ENCODE results near the gene ALX1.

Gene ALX1

DNA sequence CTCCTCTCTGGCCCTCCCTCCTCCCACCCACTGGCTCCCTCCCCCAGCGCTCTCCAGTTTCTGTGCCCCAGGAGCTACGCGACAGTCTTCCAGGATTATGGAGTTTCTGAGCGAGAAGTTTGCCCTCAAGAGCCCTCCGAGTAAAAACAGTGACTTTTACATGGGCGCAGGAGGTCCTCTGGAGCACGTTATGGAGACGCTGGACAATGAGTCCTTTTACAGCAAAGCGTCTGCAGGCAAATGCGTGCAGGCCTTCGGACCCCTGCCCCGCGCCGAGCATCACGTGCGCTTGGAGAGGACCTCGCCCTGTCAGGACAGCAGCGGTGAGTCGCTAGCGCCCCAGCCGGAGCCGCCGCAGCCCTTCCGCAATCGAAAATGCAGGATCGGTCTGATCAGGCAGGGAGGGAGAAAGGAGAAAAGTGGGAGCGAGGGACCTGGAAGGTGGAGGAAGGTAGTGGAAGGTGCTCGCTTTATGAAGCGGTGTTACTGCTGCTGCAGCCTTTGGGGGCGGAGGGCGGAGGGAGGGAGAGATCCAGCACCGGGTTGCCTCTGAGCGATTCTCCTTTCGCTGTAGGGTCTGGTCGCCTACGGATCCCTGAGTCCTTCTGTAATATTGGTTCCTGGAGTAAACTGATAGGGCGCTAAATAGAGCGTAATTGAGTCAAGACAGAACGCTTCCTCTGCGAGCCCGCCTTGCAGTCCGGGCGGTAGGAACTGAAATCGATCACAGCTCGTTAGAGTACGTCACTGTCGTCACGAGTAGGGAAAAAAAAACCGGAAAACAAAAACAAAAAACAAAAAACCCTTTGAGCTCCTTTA is at the start of gene ALX1:
TSS of gene ALX1 (plus strand) at position 56 of the 819 bp plus-strand sequence. CDS start at position 98, 42 bp downstream.
- no peak for DNase-seq (ENCODE audit: low read depth)

DNA sequence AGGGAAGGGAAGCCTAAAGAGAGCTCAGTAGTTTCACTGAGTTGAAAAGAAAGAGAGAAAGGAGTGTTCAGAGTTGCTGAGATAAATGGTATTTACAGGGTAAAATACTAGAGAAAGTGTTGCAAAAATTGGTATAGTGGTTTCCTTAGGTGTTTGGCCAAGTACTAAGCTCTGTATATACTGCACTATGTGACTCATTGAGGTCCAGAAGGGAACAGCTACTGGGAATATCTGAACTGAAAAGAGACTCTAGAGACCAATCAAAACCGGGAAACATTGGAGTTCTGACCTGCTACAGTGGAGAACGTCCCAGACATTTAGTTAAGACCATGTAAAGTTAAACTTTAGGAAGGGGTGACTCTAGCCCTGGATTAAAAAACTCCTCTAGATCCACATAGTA is 42.7 kb upstream of the ALX1 start:
- DNase-seq (ENCODE audit: low read depth), result no peak

DNA sequence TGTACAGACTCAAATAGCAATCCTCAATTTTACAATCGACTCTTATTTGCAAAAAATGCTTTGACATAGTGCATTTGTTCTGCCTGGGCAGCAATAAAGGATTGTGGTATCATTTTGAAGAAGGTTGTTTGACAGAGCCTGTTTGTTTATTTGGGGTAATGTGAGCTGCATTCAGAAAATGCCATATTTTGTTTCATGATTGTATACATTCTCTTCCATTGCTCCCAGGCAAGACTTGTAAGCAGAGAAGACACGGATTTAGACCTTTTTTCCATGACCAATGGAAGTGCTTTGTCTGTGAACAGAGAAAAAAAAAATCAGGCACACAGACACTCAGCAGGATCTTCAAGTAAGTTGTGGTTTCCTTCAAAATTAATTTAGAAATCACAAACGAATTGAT is 35.5 kb upstream of the ALX1 start:
- no peak for DNase-seq (ENCODE audit: low read depth)

DNA sequence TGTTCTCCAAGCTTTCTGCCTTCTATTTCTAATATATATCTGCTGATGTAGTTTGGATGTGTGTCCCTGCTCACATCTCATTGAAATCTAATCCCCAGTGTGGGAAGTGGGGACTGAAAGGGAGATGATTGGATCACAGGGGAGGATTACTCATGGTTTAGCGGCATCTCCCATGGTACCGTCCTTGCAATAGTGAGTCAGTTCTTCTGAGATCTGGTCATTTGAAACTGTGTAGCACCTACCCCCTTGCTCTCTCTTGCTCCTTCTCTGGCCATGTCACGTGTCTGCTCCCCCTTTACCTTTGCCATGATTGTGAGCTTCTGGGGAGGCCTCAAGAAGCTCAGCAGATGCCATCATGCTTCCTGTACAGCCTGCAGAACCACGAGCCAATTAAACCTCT is 26.2 kb upstream of the ALX1 start:
- DNase-seq (ENCODE audit: low read depth), result no peak

DNA sequence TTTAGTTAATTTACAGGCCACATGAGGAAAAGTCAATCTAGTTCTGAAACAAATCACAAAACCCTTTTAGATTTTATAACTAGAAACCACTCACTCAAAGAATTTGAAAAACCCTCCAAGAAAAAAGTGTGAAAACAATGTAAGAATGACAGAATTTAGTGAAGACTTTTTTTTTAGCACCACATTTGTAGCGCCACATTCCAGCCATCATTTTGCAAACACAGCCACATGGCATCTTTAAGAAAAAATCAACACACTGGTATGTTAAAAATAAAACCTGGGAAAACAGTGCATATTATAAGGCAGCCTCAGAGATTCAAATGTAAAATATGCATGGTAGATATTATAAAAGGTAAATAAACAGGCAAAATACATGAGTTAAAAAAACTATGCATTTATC is 22.3 kb upstream of the ALX1 start:
- DNase-seq (ENCODE audit: low read depth), result no peak

DNA sequence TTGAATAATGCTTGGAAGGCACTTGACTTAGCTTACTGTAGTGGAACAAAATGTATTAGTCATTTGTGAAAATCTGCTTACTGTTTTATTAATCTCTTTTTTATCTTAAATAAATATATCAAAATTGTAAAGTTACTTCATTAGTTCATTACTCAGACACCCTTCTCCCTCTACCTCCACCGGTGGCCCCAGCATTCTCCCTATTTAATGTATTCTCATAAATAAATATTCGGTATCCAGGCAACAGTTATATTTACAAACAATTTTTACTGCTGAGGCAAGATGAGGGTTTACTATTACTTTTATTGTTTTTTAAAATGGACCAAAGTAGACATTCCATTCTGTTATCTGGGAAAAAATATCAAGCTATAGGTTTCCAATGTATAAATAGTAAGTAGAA is 19.6 kb upstream of the ALX1 start:
- no peak for DNase-seq (ENCODE audit: low read depth)

DNA sequence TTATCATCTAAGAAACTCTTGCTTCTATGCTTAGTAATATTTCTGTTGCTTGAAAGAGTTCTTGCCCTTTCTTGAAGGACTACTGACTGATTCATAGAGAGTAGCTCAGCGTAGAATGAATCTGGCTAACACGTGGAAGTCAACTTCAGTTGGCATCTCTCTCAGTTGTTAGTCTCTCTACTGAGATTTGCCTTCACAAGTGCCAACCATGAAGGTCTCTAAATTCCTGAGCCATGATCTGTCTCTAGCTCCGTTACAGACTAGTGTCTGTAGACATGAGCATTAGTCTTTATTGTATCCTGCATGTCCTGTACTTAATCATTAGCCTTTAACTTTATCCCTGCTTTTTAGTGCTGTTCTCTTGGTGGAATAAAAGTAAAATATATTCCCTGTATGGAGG is 19.1 kb upstream of the ALX1 start:
- DNase-seq (ENCODE audit: low read depth), result no peak

DNA sequence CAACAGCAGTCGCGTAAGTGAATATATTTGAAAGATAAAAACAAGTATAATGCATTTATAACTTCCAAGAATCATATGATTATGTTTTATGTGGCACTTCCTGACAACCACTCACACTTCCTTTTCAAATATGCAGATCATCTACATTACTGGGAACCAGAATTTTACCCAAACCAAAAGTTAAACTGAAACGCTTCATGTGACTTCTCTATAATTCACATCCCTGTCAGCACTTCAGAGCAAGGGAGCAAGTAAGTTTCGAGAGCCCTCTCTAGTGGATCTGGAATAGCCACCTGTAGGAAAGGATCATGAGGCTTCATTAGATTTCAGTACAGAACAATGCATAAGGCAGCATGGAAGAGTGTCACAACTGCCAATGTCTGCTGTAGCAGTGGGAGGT is 13.7 kb upstream of the ALX1 start:
- DNase-seq (ENCODE audit: low read depth), result no peak

DNA sequence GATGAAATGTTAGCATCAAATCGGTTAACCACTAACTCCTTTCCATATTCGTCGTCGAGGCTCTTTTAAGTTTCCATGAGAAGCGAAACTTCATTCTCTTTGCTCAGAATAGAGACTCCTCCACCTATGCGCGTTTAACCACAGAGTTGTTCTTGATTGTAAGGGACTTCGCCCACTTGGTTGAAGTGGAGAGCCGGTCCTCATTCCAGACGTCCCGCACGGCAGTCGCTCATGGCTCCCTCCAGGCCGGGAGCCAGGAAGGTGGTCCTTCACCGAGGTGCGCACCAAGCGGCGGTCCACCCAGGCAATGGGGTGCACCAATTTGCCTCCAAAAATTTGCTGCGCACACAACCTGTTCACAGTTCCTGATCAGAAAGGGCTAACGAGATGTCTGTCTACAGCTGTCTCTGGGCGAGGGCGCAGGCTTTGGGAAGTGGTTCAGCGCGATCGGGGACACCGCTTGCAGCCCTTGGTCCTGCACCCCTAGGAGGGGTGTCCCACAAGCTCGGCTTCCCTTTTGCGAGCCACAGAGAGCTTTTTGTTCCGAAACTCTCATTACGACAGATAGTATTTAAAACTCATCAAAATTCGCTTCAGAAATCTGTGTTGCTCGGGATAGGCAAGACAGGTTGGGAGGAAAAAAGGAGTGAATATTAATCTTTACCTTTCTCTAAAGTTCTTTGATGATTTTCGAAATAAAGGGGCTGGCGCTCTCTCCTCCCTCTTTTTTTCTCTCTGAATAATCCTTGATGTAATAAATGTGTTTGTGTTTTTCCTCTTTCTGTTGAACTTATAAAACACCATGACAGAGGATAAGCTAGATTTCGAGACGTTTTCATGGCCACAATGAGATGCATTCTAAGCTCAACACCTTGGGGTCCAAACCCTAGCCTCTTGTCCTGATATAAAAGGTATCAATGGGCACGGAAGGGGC is 6.4 kb upstream of the ALX1 start:
- DNase-seq (ENCODE audit: low read depth), result no peak

DNA sequence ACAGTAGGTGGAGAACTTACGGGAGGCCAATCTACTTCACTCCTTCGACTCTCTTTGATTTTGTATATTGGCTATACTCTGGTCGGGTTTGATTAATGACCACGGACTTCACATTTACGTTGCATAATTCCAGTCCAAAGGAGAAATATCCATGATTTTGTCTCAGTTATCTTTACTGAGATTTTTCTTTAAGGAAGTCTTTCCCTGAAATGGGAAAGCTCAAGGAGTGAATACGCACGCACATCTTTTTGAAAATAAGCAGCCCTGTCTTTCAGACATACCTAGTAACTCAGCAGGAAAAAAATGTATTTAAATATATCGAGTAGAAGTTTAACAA is 5.7 kb upstream of the ALX1 start:
- DNase-seq (ENCODE audit: low read depth), result no peak

DNA sequence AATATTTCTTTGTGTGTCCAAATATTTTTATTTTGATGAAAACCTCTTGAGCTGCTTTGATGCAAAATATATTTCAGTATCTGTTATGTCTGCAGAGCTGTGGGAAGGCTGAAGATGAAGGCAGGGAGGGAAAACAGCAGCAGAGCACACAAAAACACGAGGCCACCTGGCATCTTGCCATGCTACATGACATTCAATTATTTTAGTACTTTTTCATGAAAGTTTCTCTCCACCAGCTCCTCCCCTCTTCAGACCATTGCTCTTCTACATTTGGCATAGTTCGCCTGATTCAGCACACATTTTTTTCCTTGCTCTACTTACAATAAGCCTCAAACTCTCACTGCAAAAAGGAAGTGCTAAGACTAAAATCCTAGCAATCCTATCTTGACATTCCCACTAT is 4.6 kb upstream of the ALX1 start:
- DNase-seq (ENCODE audit: low read depth), result no peak

DNA sequence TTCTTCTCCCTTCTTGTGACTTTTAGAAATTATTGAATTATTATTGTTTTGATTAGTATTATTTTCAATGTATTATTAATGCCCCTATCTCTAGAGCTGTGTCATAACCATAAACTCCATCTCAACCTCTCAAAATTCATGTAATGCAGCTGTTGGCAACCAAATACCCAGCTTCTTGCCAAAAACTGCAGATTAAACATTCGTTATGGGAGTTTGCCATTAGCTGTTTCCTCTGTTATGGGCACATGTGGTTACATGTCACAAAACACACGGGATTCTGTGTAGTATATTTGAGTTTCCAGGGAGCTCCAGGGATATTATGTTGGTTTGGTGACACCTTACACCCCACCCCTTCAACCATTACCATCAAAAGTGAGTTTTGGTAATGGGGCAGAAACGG is 2.8 kb upstream of the ALX1 start:
- no peak for DNase-seq (ENCODE audit: low read depth)

DNA sequence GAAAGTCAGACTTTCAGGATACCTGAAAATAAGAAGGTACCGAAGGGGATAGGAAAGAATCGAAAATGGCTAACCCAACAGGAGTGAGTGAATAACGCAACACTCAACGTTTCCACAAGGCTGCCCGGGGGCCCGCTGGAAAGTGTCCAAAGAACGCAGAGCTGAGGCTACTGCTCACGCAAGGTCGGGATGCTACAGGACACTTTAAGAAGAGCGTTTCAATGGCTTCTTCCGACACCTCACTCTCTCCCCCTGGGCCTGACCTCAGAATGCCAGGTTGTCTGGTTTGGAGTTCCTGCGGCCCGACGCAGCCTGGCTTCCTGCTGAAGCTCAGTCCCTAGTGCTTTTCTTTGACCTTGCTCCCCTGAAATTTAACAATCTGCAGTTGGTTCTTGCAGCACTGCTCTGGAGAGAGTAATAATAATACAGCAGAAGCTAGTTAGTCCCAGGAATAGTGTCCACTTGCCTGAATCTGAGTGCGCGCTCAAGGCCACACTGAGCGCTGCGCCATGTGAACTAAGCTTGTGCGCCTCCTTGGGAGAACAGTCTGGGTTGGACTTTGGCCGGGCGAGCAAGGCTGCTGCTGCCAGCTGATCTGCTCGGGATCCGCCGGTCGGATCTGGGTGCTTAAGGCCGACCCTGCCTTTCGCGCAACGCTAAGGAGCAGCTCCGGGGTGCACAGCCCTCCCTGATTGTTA is 2.0 kb upstream of the ALX1 start:
- no peak for DNase-seq (ENCODE audit: low read depth)

DNA sequence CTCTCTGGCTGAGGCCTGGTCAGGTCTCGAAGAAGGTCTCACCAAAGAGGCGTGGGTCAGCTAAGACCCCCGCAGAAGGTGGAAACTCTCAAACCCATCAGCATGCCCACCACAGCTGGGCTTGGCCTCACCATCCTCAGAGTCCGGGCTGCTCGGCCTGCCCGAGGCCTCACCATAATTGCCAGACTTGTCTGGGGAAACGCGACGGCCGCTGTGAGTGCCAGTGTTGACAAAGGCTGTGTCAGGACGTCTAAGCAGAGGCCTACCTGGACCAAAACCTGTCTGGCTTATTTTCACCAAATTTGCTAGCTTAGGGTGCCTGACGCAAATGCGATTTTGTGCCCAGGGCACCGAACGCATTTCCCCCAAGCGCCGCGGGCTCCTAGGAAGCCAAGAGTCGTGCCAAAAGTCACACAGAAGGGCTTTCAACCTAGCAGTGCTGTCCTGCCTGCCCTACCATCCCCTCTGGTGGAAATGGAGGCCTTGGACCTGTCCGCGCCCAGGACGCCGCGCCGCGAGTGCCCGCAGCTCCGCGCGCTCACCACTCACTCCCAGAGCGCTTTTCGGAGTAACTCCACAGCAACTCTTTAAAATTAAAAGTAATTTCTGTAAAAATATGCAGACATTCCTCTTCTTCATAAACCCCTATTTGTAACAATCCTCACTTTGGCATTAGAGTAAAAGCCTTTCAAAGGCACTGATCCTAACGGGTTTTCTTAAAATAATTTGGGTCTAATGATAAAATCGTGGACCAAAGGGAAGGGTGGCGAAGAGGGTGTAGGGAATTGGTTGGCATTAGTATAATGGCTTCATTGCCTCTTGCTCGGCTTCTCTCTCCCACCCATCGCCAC is 1.2 kb upstream of the ALX1 start:
- DNase-seq (ENCODE audit: low read depth), result no peak

DNA sequence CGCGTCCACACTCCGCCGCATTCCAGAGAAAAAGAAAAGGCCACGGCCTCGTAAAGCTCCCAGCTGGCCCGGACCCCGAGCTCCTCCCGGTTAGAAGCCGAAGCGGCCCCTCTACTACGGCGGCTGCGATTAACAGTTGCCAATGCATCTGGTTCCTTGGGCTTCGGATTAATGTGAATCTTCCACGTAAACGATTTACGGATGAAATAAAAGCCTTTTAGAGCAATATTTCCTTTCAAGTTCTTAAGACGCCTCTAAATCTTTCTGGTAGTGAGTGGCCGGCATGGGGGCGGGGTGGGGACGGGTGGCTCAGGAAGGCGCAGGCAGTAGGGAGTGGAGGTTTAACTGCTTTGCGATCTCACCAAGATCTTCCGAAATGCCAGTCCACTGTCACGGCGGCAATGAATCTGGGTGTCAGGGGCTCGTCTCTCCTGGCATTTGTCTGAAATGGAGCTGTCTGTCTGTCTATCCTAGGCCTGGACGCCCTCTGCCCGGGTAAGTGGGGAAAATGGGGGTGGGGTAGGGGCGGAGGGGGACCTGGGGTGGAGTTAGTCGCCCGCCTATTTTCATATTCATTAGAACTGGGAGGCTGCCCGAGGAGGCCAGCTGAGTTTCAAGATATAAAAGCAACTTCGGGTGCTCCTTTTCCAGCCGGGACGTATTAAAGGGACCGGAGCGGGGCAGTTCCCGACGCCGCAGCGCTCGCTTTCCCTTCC is 413 bp upstream of the ALX1 start:
- DNase-seq (ENCODE audit: low read depth), result no peak

DNA sequence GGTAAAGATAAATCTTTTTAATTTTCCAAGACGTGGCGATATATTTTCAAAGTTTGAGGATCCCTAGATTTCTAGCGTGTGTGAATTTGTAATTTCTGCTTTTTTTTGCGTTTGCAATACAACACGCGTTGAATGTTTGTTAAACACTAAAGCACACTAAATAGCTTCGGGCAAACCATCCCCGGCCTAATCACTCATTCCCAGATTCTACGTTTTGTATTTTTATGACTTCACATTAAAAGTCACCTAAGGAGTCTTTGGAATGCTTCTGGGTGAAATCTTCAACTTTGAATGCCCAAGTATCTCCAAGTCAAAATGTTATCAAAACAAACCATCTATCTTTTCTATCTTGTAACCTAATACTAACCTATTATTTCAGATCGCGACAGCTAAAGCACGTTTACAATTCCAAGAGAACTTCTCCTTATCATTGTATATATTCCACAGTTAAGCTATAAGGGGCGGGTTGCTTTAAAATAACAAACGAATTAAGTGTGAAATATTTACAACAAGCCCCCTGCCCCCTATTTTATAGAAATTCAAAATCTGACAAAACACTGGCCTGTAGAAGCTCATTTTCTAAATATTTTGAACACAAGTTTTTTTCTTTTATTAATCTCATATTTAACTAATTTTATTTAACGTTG is 1.1 kb downstream of the ALX1 start:
- no peak for DNase-seq (ENCODE audit: low read depth)

DNA sequence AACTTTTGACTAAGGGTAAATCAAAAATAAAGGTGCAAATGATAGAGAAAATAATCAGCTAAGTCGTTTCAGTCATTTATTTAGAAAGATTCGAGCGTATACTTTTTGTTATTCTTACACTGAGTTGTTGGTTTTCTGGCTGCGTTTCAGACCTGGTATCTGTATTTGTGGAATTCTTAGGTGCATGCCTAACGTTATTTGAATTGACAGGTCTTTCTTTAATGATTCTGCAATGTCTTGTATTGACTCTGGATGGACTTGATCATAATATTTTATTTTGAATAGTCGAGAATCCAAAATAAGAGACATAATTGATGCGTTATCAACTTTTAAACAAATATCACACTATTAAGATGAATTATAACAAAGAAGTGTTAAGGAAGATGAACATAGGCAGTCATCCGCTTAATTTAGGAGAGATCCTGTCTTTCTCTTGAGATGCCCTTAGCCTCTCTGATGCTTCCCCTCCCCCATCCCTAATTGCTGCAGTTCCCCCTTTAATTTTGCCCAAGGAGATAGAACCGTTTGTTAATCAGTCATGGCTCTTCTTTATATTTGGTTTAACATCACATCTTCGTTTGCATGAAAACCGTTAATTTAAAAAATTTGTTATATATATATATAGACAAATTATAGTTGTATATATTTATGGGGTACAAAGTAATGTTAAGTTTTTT is 1.8 kb downstream of the ALX1 start:
- no peak for DNase-seq (ENCODE audit: low read depth)

DNA sequence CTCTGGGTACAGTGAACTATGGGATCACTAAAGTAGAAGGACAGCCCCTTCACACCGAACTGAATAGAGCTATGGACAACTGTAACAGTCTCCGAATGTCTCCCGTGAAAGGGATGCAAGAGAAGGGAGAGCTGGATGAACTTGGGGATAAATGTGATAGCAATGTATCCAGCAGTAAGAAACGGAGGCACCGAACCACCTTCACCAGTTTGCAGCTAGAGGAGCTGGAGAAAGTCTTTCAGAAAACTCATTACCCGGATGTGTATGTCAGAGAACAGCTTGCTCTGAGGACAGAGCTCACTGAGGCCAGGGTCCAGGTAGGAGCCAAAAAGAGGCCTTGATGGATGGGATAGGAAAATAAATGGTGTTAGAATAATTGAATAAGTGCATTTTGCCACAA is 3.5 kb downstream of the ALX1 start:
- DNase-seq (ENCODE audit: low read depth), result no peak

DNA sequence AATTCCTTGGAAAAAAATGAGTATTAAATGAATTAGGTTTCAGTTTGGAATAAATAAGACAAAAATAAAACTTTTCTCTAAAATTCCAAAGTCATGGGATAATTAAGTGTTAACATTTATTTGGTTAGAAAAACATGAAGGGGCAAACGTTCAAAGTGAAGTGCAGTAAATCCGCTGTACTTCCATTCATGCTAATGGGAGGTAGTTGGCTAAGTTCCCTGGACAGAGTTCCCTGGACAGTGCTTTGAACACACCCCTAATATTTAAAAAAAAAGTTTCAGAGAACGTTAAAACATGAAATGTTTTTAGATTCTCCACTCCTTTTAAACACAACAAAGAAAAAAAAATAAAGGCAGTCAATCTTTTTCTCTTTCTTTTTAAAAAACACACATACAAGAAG is 16.3 kb downstream of the ALX1 start:
- DNase-seq (ENCODE audit: low read depth), result no peak

DNA sequence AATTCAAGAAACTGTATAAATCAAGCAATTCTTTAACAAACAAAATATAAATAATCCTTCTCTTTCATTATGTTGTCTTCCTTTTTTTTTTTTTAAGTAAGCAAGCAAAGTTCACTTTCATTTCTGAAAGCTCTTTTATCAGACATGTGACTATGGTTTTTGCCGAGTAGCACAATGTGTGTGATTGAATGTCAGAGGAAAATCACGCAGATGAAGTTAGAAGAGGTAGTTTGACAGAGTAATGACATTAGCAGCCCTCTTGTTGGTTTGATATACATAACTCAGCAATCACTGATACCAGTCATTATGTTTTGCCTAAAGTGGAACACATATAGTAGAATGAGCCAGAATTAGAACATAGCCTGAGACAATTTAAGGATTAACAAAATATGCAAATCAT is 19.0 kb downstream of the ALX1 start:
- DNase-seq (ENCODE audit: low read depth), result no peak

All from CMK (cell line).